K562 (cell line): ENCODE measurements around the gene C2CD2. TPM values are rescaled to one million over a fixed set of nuclear protein-coding genes. Genes with fewer than 3 reads are reported as not detected.

Source experiments
- ATAC-seq: fragments of 200-7000 bp; cut with Tn5 transposase; 3 replicates; pipeline ENCODE4 v1.9.1; 2020; ENCODE audit warnings: moderate library complexity
- BruUV-seq: library from RNA; stranded (reverse); fragments of 400-500 nt; replicated peaks from 2 replicates; lab custom pipeline; 2021; lab: Mats Ljungman, UMichigan
- CTCF ChIA-PET: fragments of 300-600 bp; formaldehyde crosslinking; extraction: SDS; loops from one replicate; lab custom pipeline; 2021; ENCODE audit warnings: low intra/inter-chr PET ratio; lab: Yijun Ruan, JAX
- POLR2A ChIA-PET: fragments of 300-600, 350-650 bp; sonication (Branson Sonifier 250); formaldehyde crosslinking; extraction: SDS; loops from one replicate; lab custom pipeline; 2021; ENCODE audit warnings: antibody characterized with exemption, inconsistent platforms; lab: Yijun Ruan, JAX
- DNase-seq, 4 experiments: peaks; one replicate each; pipeline versions ENCODE4 v3.0.0 to v3.0.0-alpha.2; 2011 to 2018; ENCODE audit warnings: low spot score in 3 of 4, mixed read lengths in 3 of 4; ENCODE audit errors: extremely low read depth in 1 of 4
- FAIRE-seq: peaks from 2 replicates; lab custom pipeline; 2011; peaks lifted over from hg19 to GRCh38; lab: Jason Lieb, UNC
- H2AFZ ChIP-seq: 2 replicates; pipeline ENCODE4 v1.6.0; 2011; ENCODE audit warnings: low read depth, low read length, control low read depth, inconsistent platforms
- H3K27ac ChIP-seq: fragments of 200-600 bp; 3 replicates; pipeline ENCODE4 v1.8.0; 2011; ENCODE audit warnings: low read depth, mild to moderate bottlenecking, control low read depth, inconsistent platforms, low read length, moderate library complexity, mixed read lengths; ENCODE audit errors: extremely low read depth
- H3K27me3 ChIP-seq, 2 experiments: fragments of 300-600 bp in 1 of 2; 2 replicates in 1 of 2; 3 replicates in 1 of 2; pipeline versions ENCODE4 v1.6.0 to v1.8.0; 2011; ENCODE audit warnings: inconsistent platforms in 2 of 2, low read length in 2 of 2, mild to moderate bottlenecking in 1 of 2, mixed read lengths in 1 of 2, moderate library complexity in 1 of 2; ENCODE audit not compliant: control insufficient read depth in 2 of 2, insufficient read depth in 2 of 2
- H3K36me3 ChIP-seq: fragments of 300-600 bp; 3 replicates; pipeline ENCODE4 v1.8.0; 2011; ENCODE audit warnings: mild to moderate bottlenecking, low read length, inconsistent platforms; ENCODE audit not compliant: control insufficient read depth, insufficient read depth
- H3K4me1 ChIP-seq, 2 experiments: fragments of 200-600 bp in 1 of 2; replicated peaks in 1 of 2; 2 replicates in 1 of 2; 3 replicates in 1 of 2; pipeline versions ENCODE4 v1.5.1 to v1.8.0; 2011; ENCODE audit warnings: inconsistent platforms in 2 of 2, low read length in 2 of 2, mild to moderate bottlenecking in 1 of 2, mixed read lengths in 1 of 2, moderate library complexity in 1 of 2; ENCODE audit not compliant: control insufficient read depth in 2 of 2, insufficient read depth in 2 of 2
- H3K4me2 ChIP-seq: 2 replicates; pipeline ENCODE4 v1.6.1; 2011; ENCODE audit warnings: low read length, control low read depth, inconsistent platforms, mixed read lengths; ENCODE audit not compliant: insufficient read depth
- H3K4me3 ChIP-seq: fragments of 200-600 bp; sonication (generic), shearing (Covaris generic); 2 replicates; pipeline ENCODE4 v1.5.1; 2016; ENCODE audit warnings: control low read depth, inconsistent platforms
- H3K79me2 ChIP-seq: fragments of 200-600 bp; 3 replicates; pipeline ENCODE4 v1.8.0; 2011; ENCODE audit warnings: low read length, inconsistent platforms; ENCODE audit not compliant: control insufficient read depth, insufficient read depth
- H3K9ac ChIP-seq, 2 experiments: 2 replicates each; pipeline versions ENCODE4 v1.6.0 to v1.6.1; 2011; ENCODE audit warnings: low read depth in 2 of 2, low read length in 2 of 2, control low read depth in 1 of 2, inconsistent platforms in 1 of 2, mild to moderate bottlenecking in 1 of 2, mixed read lengths in 1 of 2; ENCODE audit not compliant: insufficient read depth in 1 of 2
- H3K9me1 ChIP-seq: one replicate; pipeline ENCODE4 v1.6.0; 2011; ENCODE audit warnings: inconsistent platforms, mild to moderate bottlenecking, low read length, moderate library complexity; ENCODE audit not compliant: control insufficient read depth, insufficient read depth
- H3K9me3 ChIP-seq: replicated peaks from 2 replicates; pipeline ENCODE4 v1.5.1; 2011; ENCODE audit warnings: low read depth, low read length, inconsistent platforms; ENCODE audit not compliant: control insufficient read depth, insufficient read depth
- H4K20me1 ChIP-seq: replicated peaks from 2 replicates; pipeline ENCODE4 v1.6.1; 2011; ENCODE audit warnings: low read length, inconsistent platforms, mixed read lengths; ENCODE audit not compliant: control insufficient read depth, insufficient read depth
- RAD21 ChIP-seq, 2 experiments: fragments of 250-450 bp in 1 of 2; fragments of 450-650 bp in 1 of 2; sonication (Bioruptor Pico) in 1 of 2; formaldehyde crosslinking in 1 of 2; IDR thresholded peaks in 1 of 2; conservative IDR thresholded peaks in 1 of 2; 2 replicates each; pipeline versions ENCODE4 v1.4.0 to v1.8.0; 2020 to 2022; ENCODE audit warnings: mild to moderate bottlenecking in 2 of 2, moderate library complexity in 1 of 2
- ZNF232 ChIP-seq: sonication (generic); formaldehyde crosslinking; IDR thresholded peaks from 2 replicates; pipeline ENCODE4 v1.8.0; 2022; ENCODE audit warnings: mild to moderate bottlenecking, missing genetic modification reagents
- ZNF551 ChIP-seq: fragments of 250-450 bp; sonication (Bioruptor Pico); IDR thresholded peaks from 2 replicates; pipeline ENCODE4 v1.5.0; 2021; ENCODE audit warnings: mild to moderate bottlenecking, moderate library complexity
- WGBS: fragments of 100-300 bp; shearing (Covaris generic); methylation state at CpG from one replicate; pipeline ENCODE4 v1.1.6; 2016; ENCODE audit warnings: low coverage, mixed read lengths; ENCODE audit not compliant: insufficient coverage; ENCODE audit errors: missing lambda C conversion rate; 5-methylcytosine and 5-hydroxymethylcytosine counted together
- in situ Hi-C: fragments of 300-500 bp; cut with MboI; formaldehyde crosslinking; loops from 4 replicates; pipeline ENCODE4 v1.15.0; 2018; ENCODE audit warnings: inconsistent platforms, mixed read lengths
- intact Hi-C: fragments of 100-400 bp; cut with micrococcal nuclease; formaldehyde crosslinking; loops from 2 replicates; pipeline ENCODE4 v1.14.2; 2022
- polyA plus RNA-seq, 8 experiments: library from polyadenylated mRNA; depleted of rRNA in 4 of 8; stranded (reverse) in 5 of 8; unstranded in 3 of 8; fragments of >200 nt; fragmentation: Nextera tagmentation in 2 of 8; fragmentation: Illumina TruSeq in 1 of 8; extraction: Ambion mirVana in 2 of 8; extraction: Trizol in 1 of 8; gene quantifications; 2 replicates each; pipeline versions ENCODE4 v1.2.1 to v1.2.3, GENCODE V29; 2011 to 2014; ENCODE audit warnings: inconsistent platforms in 1 of 8, missing spikeins in 1 of 8
- total RNA-seq, 7 experiments: library from RNA; depleted of rRNA in 6 of 7; stranded (reverse); fragments of >200 nt in 6 of 7; fragmentation: Illumina TruSeq in 2 of 7; extraction: Trizol in 2 of 7; gene quantifications; 2 replicates each; pipeline versions ENCODE4 v1.2.1 to v1.2.3, GENCODE V29; 2011 to 2021; ENCODE audit warnings: low replicate concordance in 1 of 7
- TF ChIP-seq, protein P1 (sequence below), 3 experiments: IDR thresholded peaks in 2 of 3; conservative IDR thresholded peaks in 1 of 3; 2 replicates each; pipeline ENCODE4 v1.5.1; 2011 to 2012; ENCODE audit warnings: low read length in 3 of 3, mild to moderate bottlenecking in 3 of 3, control low read depth in 2 of 3, improper control_type of control experiment in 1 of 3, inconsistent platforms in 1 of 3, low read depth in 1 of 3, mixed read lengths in 1 of 3, moderate library complexity in 1 of 3; ENCODE audit not compliant: insufficient read depth in 2 of 3

The C2CD2 gene
- total and polyA plus RNA-seq, 9 of the 15 experiments (the other 6 are each of a cell fraction or from before 2014, with no cell fraction given), result 1.3 to 21.6 (median 12.1) TPM

DNA sequence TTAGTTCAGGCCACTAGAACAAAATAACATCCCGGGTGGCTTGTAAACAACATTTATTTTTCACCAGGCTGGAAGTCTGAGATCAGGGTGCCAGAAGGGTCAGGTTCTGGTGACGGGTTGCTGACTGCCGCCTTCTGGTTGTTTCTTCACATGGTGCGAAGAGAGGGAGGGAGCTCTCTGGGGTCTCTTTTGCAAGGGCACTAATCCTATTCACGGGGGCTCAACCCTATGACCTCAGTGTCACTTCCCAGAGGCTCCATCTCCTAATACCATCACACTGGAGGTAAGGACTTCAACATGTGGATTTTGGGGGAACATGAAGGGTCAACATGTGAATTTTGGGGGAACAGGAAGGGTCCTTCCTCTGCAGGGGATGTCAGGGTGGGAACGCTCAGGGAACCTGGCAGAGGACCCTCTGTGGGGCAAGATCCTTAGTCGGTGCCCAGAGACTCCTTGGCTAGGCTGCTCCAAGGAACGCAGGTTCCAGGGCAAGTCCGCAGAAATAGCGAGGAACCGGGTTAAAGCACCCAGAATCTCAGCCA is 8.7 kb upstream of the C2CD2 start:
- in situ Hi-C loops, result no loop called here

More for the DNA sequence above, 8.7 kb upstream of the C2CD2 start:
- H3K79me2 ChIP-seq, result no peaks in the 10 kb centered on the region
- no peaks in the 10 kb centered on the region for H3K36me3 ChIP-seq
- no peak overlapping the region for H3K4me2 ChIP-seq
- TF ChIP-seq ZNF551 (CRISPR knock-in tag), result no peak
- TF ChIP-seq ZNF232, result no peak
- TF ChIP-seq, protein P1, sequence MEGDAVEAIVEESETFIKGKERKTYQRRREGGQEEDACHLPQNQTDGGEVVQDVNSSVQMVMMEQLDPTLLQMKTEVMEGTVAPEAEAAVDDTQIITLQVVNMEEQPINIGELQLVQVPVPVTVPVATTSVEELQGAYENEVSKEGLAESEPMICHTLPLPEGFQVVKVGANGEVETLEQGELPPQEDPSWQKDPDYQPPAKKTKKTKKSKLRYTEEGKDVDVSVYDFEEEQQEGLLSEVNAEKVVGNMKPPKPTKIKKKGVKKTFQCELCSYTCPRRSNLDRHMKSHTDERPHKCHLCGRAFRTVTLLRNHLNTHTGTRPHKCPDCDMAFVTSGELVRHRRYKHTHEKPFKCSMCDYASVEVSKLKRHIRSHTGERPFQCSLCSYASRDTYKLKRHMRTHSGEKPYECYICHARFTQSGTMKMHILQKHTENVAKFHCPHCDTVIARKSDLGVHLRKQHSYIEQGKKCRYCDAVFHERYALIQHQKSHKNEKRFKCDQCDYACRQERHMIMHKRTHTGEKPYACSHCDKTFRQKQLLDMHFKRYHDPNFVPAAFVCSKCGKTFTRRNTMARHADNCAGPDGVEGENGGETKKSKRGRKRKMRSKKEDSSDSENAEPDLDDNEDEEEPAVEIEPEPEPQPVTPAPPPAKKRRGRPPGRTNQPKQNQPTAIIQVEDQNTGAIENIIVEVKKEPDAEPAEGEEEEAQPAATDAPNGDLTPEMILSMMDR (IDR thresholded peaks at IDR 0.05 in 2 of 3, conservative IDR thresholded peaks at IDR 0.05 in 1 of 3; ENCODE audit: insufficient read depth in 2 of 3, low read depth in 1 of 3, low read length in 3 of 3), result peak in 2 of 3 experiments; percentile 15 to 23; a peak in 2 of 6 replicates
- peak in 1 of 2 experiments; percentile 33; a peak in 2 of 4 replicates for TF ChIP-seq RAD21 (CRISPR knock-in tag; conservative IDR thresholded peaks at IDR 0.05 in 1 of 2, IDR thresholded peaks at IDR 0.05 in 1 of 2)
- no peaks in the 10 kb centered on the region for H3K9me3 ChIP-seq
- H3K27me3 ChIP-seq, result peaks cover 36 to 62% of the 10 kb centered on the region in 2 experiments
- peaks cover 12 to 17% of the 10 kb centered on the region in 2 experiments for H3K4me1 ChIP-seq
- no peak overlapping the region for H3K9ac ChIP-seq
- ChIA-PET POLR2A (interaction anchor here (0.6 kb wide), 2 partner anchors 75 to 83 kb away, joined by 3 read pairs; no protein-coding TSS in a partner anchor), CTCF (no interaction called here)
- H3K4me3 ChIP-seq, result no peak overlapping the region
- ATAC-seq, result no peak
- no peak for DNase-seq
- no peaks in the 10 kb centered on the region for H3K9me1 ChIP-seq
- 37% methylated on average over 11 of the region's 11 CpGs for WGBS
- H4K20me1 ChIP-seq, result no peaks in the 10 kb centered on the region
- no peak overlapping the region for H3K27ac ChIP-seq
- BruUV-seq, result no TSS peak
- peak; percentile 59 for FAIRE-seq
- no peak overlapping the region for H2AFZ ChIP-seq
- intact Hi-C loops, result no loop called here
